Activated naive CD8-positive, alpha-beta T cell treated with anti-CD3 and anti-CD28 coated beads, Interleukin-2, amount 50 U/mL, for 16 hours (primary cell): ENCODE data around the gene RGR.

Source experiments
- DNase-seq: peaks from one replicate; pipeline ENCODE4 v3.0.0-alpha.2; 2020; ENCODE audit warnings: low read depth, low spot score

RGR gene

DNA sequence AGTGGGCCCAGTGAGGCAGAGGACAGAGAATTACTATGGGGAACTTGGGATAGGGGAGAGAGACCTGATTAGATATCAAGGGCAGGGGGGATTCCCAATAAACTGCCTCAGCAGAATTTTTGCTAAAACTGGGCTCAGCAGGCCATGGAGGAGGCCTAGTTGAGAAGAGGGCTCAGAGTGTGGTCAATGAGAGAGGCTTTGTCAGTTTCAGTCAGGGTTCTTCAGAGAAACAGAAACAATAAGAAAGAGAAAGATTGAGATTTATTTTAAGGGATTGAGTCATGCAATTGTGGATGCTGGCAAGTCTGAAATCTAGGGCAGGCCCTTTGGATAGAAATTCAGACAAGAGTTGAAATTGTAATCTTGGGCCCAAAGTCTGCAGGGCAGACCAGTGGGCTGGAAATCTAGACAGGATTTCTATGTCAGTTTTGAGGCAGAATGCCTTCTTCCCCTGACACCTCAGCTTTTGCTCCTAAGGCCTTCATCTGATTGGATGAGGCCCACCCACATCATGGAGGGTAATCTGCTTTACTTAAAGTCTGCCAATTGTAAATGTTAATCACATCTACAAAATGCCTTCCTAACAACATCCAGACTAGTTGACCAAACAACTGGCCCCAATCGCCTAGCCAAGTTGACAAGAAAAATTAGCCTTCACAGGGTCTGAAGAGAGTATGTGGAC is 50.1 kb downstream of the RGR start:
- no peak for DNase-seq

- no peak for DNase-seq
Observed at GRCh38 chr10:84296091-84296981, 51.5 kb downstream of the RGR start.

DNA sequence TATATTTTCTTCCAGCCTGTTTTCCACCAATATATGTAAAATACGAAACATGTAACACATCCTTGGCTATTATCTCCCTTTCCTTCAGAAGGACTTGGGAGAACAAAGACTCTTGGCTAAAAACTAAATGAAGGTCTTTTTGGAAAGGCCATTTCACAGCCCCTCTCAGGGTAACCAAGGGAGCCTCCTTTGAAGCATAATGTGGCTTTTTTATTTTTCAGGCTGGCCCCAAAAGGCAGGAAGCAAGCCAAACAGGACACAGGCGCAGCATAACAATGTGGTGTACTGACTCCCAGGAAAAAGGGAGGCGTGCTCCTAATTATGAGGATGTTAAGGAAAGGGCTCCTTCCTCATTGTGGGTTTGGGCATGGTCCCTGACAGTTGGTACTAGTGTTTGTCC is 53.2 kb downstream of the RGR start:
- DNase-seq: no peak

- DNase-seq: no peak
Observed at GRCh38 chr10:84302223-84302622, 57.4 kb downstream of the RGR start.

GRCh38 chr10:84306751-84307384 is 62.0 kb downstream of the RGR start:
- DNase-seq: no peak

GRCh38 chr10:84308021-84308420 is 63.2 kb downstream of the RGR start:
- DNase-seq: no peak

GRCh38 chr10:84308481-84309304 is 63.8 kb downstream of the RGR start:
- DNase-seq: no peak
